Measurements from ENCODE around the gene TXNDC17. TPM values are rescaled to one million over a fixed set of nuclear protein-coding genes. Genes with fewer than 3 reads are reported as not detected.

Gene TXNDC17
- total RNA-seq, 2 donors from 2014 or later: 135 to 151 TPM

- no peaks in the 10 kb centered on the region for H3K36me3 Mint-ChIP-seq (ENCODE audit: low read depth)
- H3K9me3 Mint-ChIP-seq: no peaks in the 10 kb centered on the region
- Histone ChIP-seq H3K9ac (ENCODE audit: extremely low read depth, low read length, poor library complexity, severe bottlenecking) (no peak overlapping the region), H3K9me3 (ENCODE audit: control insufficient read depth, low read length) (no peaks in the 10 kb centered on the region), H3K4me3 (ENCODE audit: low read length) (no peak overlapping the region), H3K4me1 (ENCODE audit: control insufficient read depth, insufficient read depth, low read length) (no peaks in the 10 kb centered on the region), H3K27ac (ENCODE audit: low read depth, low read length) (no peak overlapping the region), H3K36me3 (ENCODE audit: control insufficient read depth, insufficient read depth, low read length) (no peaks in the 10 kb centered on the region), H3K27me3 (ENCODE audit: control insufficient read depth, insufficient read depth, low read length, poor library complexity, severe bottlenecking) (no peaks in the 10 kb centered on the region)
- H3K27me3 Mint-ChIP-seq (ENCODE audit: insufficient read depth): peaks cover 3% of the 10 kb centered on the region
- peaks cover 8% of the 10 kb centered on the region for H3K4me1 Mint-ChIP-seq
- TF ChIP-seq, protein P1, sequence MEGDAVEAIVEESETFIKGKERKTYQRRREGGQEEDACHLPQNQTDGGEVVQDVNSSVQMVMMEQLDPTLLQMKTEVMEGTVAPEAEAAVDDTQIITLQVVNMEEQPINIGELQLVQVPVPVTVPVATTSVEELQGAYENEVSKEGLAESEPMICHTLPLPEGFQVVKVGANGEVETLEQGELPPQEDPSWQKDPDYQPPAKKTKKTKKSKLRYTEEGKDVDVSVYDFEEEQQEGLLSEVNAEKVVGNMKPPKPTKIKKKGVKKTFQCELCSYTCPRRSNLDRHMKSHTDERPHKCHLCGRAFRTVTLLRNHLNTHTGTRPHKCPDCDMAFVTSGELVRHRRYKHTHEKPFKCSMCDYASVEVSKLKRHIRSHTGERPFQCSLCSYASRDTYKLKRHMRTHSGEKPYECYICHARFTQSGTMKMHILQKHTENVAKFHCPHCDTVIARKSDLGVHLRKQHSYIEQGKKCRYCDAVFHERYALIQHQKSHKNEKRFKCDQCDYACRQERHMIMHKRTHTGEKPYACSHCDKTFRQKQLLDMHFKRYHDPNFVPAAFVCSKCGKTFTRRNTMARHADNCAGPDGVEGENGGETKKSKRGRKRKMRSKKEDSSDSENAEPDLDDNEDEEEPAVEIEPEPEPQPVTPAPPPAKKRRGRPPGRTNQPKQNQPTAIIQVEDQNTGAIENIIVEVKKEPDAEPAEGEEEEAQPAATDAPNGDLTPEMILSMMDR (conservative IDR thresholded peaks at IDR 0.05): no peak
- no peak for DNase-seq
- no peak overlapping the region for H3K27ac Mint-ChIP-seq
- no peak overlapping the region for H3K4me3 Mint-ChIP-seq
- WGBS, 2 experiments (ENCODE audit: insufficient coverage in 1 of 2, insufficient read length in 1 of 2): 93 to 96% methylated on average over 9 to 13 of the region's 13 CpGs
Measured at GRCh38 chr17:6674586-6674985, 33.7 kb downstream of the TXNDC17 start.

- Mint-ChIP-seq H3K4me3 (no peak overlapping the region), H3K9me3 (no peaks in the 10 kb centered on the region), H3K27me3 (ENCODE audit: insufficient read depth) (peaks cover 3% of the 10 kb centered on the region), H3K27ac (no peak overlapping the region), H3K4me1 (peaks cover 8% of the 10 kb centered on the region), H3K36me3 (ENCODE audit: low read depth) (no peaks in the 10 kb centered on the region)
- Histone ChIP-seq H3K4me1 (ENCODE audit: control insufficient read depth, insufficient read depth, low read length) (no peaks in the 10 kb centered on the region), H3K36me3 (ENCODE audit: control insufficient read depth, insufficient read depth, low read length) (no peaks in the 10 kb centered on the region), H3K27me3 (ENCODE audit: control insufficient read depth, insufficient read depth, low read length, poor library complexity, severe bottlenecking) (no peaks in the 10 kb centered on the region), H3K9me3 (ENCODE audit: control insufficient read depth, low read length) (no peaks in the 10 kb centered on the region), H3K9ac (ENCODE audit: extremely low read depth, low read length, poor library complexity, severe bottlenecking) (no peak overlapping the region), H3K27ac (ENCODE audit: low read depth, low read length) (no peak overlapping the region), H3K4me3 (ENCODE audit: low read length) (no peak overlapping the region)
- WGBS, 2 experiments (ENCODE audit: insufficient coverage in 1 of 2, insufficient read length in 1 of 2): 81 to 85% methylated on average over 7 to 11 of the region's 11 CpGs
- DNase-seq: peak; percentile 40
- TF ChIP-seq, protein P1 (conservative IDR thresholded peaks at IDR 0.05): no peak
Measured at GRCh38 chr17:6675201-6675825, 34.5 kb downstream of the TXNDC17 start.

DNA sequence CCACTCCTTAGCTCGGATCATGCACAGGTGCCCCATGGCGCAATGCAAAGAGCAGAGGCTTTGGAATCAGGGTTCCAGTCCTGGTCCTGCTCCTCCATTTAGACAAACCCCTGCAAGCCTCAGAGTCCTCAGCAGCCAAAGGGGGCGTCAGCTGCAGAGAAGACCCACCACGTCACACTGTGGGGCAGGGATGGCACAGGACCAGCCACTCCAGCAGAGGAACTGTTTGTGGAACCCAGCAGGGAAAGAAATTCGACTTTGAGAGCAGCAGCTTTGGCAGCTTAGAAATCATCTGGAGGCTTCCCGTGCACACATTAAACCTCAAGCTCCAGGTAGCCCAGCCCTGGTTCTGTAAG is 35.9 kb downstream of the TXNDC17 start:
- peaks cover 8% of the 10 kb centered on the region for H3K4me1 Mint-ChIP-seq
- 82 to 85% methylated on average over 4 to 6 of the region's 6 CpGs for WGBS, 2 experiments (ENCODE audit: insufficient coverage in 1 of 2, insufficient read length in 1 of 2)

More for the DNA sequence above, 35.9 kb downstream of the TXNDC17 start:
- no peaks in the 10 kb centered on the region for H3K27me3 ChIP-seq (ENCODE audit: control insufficient read depth, insufficient read depth, low read length, poor library complexity, severe bottlenecking)
- H3K27ac ChIP-seq (ENCODE audit: low read depth, low read length): no peak overlapping the region
- TF ChIP-seq, protein P1 (conservative IDR thresholded peaks at IDR 0.05): no peak
- DNase-seq: peak; percentile 46
- H3K4me3 ChIP-seq (ENCODE audit: low read length): no peak overlapping the region
- Mint-ChIP-seq H3K36me3 (ENCODE audit: low read depth) (no peaks in the 10 kb centered on the region), H3K9me3 (no peaks in the 10 kb centered on the region), H3K4me3 (no peak overlapping the region), H3K27ac (no peak overlapping the region), H3K27me3 (ENCODE audit: insufficient read depth) (peaks cover 3% of the 10 kb centered on the region)
- H3K4me1 ChIP-seq (ENCODE audit: control insufficient read depth, insufficient read depth, low read length): no peaks in the 10 kb centered on the region
- no peak overlapping the region for H3K9ac ChIP-seq (ENCODE audit: extremely low read depth, low read length, poor library complexity, severe bottlenecking)
- no peaks in the 10 kb centered on the region for H3K9me3 ChIP-seq (ENCODE audit: control insufficient read depth, low read length)
- H3K36me3 ChIP-seq (ENCODE audit: control insufficient read depth, insufficient read depth, low read length): no peaks in the 10 kb centered on the region

Measured in endodermal cell (in vitro differentiated cells).